Stimulated activated CD4-positive, alpha-beta T cell treated with anti-CD3 and anti-CD28 coated beads, Interleukin-15, amount 100 ng/mL, for 1 hour (primary cell): ENCODE measurements around the gene P2RX2.

Experiments
- DNase-seq, 2 donors: peaks; one replicate each; pipeline ENCODE4 v3.0.0-alpha.2; 2020; ENCODE audit warnings: low read depth in 1 of 2, low spot score in 1 of 2

P2RX2 gene

GRCh38 chr12:132602572-132603239 lies 15.9 kb upstream of the P2RX2 start:
- DNase-seq: no peak

DNA sequence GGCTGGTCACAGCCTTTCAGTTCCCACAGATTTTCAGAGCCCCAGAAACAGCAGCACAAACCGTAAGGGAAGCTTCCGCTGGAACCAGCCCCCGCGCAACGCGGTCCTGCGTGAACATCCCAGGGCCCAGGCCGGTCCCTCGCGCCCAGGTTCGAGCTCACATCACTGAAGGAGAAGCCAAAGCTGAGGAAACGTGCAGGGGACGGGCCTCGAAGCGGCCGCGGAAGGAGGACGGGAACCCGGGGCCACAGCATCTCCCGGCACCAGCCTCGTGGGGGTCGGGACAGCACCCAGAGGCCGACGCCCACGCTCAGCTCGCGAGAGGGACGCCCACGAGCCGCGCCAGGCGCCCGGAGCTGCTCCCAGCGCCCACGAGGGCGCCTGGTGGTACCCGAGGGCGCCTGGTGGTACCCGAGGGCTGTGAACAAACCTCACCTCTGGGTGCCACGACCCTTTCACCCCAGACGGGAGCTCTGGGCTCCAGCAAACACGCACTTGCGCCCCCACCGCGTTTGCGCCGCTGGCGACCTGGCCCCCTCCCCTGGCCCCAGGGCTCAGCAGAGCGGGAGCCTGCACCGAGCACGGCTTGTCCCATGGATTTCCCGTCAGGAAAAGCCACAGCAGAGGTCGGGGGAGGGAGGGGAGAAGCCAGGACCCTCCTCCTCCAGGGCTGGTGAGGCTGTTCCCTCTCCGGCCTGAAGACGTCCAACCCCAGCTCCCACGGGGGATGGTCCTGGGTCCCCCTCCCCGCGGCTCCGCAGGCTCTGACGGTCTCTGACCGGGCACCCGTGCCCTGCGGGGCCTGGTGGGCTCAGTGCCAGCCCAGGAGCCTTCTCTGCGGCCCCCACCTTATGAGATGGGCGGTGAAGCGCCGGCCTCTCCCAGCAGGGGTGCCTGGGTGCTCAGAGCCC lies 15.1 kb upstream of the P2RX2 start:
- DNase-seq: no peak

DNA sequence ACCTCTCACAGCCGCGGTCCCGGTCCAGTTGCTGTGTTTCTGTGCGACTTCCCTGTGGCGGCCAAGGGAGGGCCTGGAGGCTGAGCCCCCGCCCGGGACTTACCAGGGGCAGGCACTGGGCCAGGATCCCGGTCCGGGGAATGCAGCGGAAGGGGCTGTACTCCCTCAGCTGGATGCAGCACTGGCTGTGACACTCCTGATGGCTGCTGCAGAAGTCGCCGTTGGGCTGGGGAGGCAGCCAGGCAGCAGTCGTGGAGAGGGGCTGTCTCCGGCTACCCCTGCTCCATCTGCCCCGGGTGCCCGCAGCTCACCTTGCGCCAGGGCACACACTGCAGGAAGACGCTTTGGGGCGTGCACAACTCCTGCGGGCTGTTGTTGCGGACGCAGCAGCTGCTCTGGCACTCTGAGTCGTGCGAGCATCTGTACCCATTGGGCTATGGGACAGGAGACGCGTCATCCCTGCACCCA lies 14.4 kb upstream of the P2RX2 start:
- no peak for DNase-seq

DNA sequence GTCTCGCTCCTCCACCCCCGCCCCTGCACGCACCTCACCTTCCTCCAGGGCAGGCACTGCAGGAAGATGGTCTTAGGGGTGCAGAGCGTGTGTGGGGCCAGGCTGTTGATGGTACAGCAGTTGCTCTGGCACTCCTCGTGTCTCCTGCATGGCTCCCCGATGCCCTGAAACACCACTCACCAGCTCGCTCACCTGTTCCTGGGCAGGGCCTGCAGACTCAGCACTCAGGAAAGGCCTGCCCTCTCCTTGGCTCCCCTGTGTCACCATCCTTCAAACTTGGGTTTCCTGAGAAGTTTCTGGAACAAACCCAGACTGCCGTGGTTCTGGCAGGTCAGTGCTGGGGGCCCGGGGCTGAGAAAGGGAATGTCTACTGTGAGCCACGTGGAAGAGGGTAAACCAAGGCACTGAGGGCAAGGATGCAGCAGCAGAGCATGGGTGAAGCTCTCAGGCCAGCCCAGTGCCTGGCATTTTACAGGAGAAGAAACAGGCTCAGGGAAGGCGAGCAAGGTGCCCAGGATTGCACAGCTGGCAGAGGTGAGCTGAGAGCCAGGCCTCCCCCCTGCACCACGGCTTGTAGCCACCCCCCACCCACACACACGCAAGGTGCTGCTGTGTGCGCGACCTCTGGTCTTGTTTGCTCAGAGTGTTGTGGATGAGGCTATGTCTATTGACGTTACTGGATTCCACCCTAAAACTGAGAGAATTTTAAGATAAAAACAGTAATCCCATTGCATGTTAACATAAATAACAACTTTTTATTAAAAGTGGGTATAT lies 13.7 kb upstream of the P2RX2 start:
- DNase-seq: no peak

DNA sequence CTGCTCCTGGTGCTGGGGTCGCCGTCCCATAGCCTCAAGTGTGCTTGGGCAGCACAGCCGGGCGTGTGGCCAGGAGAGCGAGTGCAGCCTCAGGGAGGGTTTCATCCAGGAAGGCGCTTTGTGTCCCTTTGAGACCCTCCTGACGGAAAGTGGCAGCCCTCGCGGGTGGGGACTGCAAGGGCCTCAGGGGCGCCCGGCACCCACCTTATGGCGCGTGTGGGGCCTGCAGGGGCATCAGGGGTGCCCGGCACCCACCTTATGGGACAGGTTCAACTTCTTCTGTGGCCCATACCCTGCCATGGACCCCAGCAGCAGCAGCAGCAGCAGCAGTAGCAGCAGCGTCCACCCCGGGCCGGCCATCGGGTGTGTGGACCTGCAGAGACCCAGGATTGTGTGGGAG lies 12.7 kb upstream of the P2RX2 start:
- no peak for DNase-seq

GRCh38 chr12:132606466-132606865 lies 12.1 kb upstream of the P2RX2 start:
- no peak for DNase-seq

- DNase-seq: no peak
These were observed 11.6 kb upstream of the P2RX2 start for GRCh38 chr12:132606927-132607326.

- DNase-seq: no peak
These were observed 10.1 kb upstream of the P2RX2 start for GRCh38 chr12:132608231-132609171.

DNA sequence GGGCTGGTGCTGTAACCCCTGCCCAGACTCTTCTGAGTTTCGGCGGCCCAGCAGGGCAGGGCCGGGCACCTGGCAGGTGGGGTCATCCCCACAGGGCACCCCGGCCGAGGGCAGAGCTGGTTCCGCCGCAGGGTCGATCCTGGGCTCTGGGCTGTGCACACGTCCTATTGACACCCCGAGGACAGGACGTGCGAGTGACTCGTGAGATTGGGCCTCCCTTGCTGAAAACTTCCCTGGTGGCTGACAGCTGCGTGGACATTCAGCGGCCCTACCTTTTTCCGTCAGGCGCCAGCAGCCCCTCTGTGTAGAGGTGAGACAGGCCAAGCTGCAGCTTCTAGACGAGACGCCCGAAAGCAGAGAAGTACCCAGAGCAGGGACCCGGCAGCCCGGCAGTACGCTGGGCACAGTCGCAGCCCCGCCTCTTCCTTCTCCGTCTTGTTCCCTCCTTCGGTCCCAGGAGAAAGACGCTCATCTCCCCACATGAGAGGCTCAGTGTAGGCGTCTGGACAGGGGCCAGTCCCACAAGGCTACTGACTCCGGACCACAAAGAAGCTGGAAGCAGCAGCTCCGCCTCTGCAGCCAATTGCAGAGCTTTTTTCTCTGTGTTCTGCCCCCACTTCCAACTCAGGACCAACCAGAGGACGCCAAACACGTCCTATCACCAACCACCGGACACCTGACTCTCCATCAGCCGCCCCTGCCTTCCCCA lies 8.4 kb upstream of the P2RX2 start, which contains the start of gene LRCOL1:
Gene LRCOL1 (minus strand): TSS at position 532 of the 709 bp plus-strand sequence. CDS start 4,331 bp downstream, outside the sequence.
- DNase-seq: no peak

- no peak for DNase-seq
These were observed 7.5 kb upstream of the P2RX2 start for GRCh38 chr12:132610866-132611602.

DNA sequence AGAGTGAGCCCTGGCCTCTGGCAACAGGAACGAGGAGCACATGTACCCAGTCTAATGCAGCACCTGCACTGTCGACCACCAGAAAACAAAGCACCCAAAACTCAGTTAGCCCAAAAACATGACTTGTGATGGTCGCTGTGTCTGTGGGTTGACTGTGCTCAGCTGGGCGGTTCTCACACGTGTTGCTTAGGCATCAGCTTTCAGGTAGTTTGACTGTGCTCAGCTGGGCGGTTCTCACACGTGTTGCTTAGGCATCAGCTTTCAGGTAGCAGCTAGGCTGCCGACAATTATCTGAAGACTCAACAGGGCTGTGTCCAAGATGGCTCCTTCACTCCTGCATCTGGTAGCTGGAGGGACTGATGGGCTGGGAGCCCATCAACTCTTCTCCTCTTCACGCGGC lies 7.0 kb upstream of the P2RX2 start:
- no peak for DNase-seq

DNA sequence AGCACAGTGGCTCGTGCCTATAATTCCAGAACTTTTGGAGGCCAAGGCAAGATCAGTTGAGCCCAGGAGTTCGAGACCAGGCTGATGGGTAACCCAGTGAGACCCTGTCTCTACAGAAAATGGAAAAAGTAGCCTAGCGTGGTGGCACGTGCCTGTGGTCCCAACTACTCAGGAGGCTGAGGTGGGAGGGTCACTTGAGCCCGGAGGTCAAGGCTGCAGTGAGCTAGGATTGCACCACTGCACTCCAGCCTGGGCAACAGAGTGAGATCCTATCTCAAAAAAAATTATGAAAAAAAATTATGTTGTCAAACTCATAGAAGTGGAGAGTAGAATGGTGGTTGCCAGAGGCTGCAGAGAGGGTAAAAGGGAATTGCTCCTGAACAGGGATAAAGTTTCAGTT lies 4.5 kb upstream of the P2RX2 start:
- no peak for DNase-seq

- peak; percentile 59 to 69 for DNase-seq
These were observed 3.6 kb upstream of the P2RX2 start for GRCh38 chr12:132614861-132615578.

- DNase-seq: no peak
These were observed 3.0 kb upstream of the P2RX2 start for GRCh38 chr12:132615579-132616038.

DNA sequence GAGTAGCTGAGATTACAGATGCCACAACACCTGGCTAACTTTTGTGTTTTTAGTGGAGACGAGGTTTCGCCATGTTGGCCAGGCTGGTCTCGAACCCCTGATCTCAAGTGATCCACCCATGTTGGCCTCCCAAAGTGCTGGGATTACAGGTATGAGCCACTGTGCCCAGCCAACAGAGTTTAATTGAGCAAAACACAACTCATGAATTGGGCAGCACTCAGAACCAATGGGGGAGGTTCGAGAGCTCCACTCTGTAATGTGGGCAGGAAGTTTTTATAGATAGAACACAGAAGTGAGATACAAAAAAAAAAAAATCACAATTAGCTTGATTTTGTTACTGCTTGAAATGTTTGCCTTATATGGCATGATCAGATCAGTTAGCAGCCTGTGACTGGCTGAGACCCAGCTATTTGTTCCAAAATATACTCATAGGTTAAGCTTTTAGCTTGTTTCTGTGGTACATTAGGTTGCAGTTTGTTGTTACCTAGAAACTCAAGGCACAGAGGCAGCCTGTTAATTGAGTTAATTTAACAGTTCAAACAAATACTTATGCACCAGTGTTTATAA lies 1.4 kb upstream of the P2RX2 start:
- DNase-seq: no peak

- DNase-seq: no peak
These were observed 524 bp upstream of the P2RX2 start for GRCh38 chr12:132617822-132618682.

DNA sequence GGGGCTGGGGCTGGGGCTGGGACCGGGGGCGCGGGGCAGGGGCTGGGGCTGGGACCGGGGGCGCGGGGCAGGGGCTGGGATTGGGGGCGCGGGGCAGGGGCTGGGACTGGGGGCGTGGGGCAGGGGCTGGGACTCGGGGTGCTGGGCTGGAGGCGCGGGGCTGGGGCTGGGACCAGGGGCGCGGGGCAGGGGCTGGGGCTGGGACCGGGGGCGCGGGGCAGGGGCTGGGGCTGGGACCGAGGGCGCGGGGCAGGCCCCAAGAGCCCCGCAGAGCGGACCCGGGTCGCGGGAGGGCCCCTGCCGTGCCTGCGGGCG lies 452 bp downstream of the P2RX2 start:
- no peak for DNase-seq
